ENCODE data around the gene RBMS3.
"Not testable (repeated sequence)": the region's sequence is repeated elsewhere in the genome, so short reads cannot be mapped to it uniquely, and the experiment has no call there.

Gene RBMS3

GRCh38 chr3:29473481-29474170 lies 192.8 kb downstream of the RBMS3 start:
- in situ Hi-C loops (cut with MboI; ENCODE audit: low sequenced_read_pairs), result not testable (repeated sequence)

GRCh38 chr3:29475305-29475840 lies 194.5 kb downstream of the RBMS3 start:
- in situ Hi-C loops (cut with MboI; ENCODE audit: low sequenced_read_pairs), result no loop called here

DNA sequence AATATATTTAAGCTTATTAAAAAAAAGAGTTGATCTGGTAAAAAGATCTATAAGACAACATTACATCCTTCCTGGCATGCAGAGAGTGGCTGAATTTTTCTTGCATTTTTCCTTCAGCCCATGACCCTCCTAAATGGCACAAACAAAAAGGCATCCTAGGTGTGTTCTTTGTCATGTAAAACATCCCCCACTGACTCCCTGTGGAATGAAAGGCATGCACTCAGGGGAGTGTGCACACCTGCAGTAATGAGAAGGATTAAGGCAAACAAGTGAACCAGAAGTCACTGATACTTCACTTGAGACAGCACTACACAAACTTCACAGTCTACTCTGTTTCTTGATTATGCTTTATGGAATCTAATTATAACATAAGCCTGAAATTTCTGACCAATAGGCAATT lies 195.0 kb downstream of the RBMS3 start:
- in situ Hi-C loops (cut with MboI; ENCODE audit: low sequenced_read_pairs), result no loop called here

DNA sequence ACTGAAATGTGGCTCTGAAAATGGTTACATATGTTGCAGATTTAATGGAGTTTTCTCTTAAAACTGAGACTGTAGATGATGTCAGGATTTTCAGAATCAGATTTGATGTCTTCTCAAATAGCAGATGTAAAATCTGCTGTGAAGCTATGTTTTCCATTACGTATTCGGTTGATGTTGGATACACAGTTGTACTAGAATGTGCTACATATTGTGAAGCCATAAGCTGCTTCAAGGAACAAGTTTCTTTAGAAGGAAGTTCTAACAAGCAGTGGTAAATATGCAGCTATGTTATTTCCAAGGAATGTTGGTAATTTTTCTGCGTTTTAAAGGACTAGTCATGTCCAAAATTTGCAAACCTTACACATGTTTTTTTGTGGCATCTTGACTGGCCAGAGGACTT lies 197.7 kb downstream of the RBMS3 start:
- in situ Hi-C loops (cut with MboI; ENCODE audit: low sequenced_read_pairs), result no loop called here

DNA sequence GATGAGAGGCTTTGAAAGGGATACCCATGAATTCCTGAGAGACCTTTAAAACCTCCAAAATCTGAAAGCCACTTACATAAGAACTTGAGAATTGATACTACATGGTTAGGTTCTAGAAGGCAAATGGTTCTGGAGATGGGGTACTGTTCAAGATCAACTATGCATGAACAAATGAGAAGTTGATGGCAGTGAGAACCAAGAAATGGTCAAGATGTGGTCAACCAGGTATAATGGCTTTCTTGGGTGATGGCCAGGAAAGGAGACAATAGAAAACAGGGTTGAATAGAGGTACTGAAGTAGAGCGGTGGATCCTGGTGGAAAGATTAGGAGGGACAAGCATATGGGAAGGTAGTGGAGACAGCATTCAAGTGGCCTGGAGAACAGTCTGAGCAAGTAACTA lies 200.4 kb downstream of the RBMS3 start:
- in situ Hi-C loops (cut with MboI; ENCODE audit: low sequenced_read_pairs), result no loop called here

DNA sequence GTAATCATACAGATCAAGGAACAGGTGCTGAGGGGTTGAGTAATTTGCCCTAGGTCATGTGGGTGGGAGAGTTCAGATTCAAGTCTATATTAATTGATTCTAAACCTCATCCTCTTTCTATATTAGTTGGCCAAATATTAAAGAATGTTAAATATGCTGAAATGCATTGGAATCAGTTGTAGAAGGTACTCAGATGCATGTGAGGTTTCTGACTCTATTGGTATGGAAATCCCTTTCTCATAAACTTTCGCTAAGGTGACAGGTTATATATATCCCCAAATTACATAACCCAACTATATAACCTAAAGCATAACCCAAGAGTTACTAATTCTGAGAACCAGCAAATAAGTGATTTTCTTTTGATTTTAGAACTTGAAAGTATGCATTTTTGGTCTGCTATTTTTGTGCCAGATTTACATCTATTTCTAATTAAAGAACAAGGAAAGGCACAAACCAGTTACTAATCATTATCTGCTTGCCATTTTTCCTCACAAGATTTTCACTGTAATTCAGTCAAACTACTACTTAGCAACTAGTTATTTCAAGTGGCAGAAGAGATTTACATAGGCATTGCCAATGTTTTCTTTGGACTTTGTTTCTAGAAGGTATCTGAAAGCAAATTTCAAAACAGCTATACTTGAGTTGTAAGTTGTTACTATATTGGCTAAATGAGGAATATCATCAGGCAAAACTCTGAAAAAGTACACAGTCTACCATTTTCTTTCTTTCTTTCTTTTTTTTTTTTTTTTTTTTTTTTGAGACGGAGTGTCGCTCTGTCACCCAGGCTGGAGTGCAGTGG lies 201.3 kb downstream of the RBMS3 start:
- in situ Hi-C loops (cut with MboI; ENCODE audit: low sequenced_read_pairs), result no loop called here

DNA sequence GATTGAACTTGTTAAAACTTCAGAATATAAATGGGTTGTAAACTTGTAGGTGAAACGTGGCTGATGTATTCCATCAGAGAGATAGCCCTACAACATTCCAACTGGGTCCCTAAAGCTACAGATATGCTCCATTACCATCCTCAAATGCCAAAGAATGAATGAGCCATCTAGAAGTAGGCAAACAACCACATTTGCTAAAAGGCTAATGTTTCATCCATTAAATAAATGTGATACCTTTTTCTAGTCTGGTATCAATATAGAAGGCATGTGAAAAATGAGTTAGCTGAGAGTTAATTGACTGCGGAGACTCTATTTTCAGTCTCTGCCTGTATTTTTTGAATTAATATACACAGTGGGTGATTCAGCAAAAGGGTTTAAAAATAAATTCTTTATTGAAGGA lies 203.8 kb downstream of the RBMS3 start:
- in situ Hi-C loops (cut with MboI; ENCODE audit: low sequenced_read_pairs), result no loop called here

- in situ Hi-C loops (cut with MboI; ENCODE audit: low sequenced_read_pairs), result no loop called here
Measured at GRCh38 chr3:29486096-29486495, 205.2 kb downstream of the RBMS3 start.

- in situ Hi-C loops (cut with MboI; ENCODE audit: low sequenced_read_pairs), result no loop called here
Measured at GRCh38 chr3:29486917-29487316, 206.0 kb downstream of the RBMS3 start.

GRCh38 chr3:29488922-29489321 lies 208.1 kb downstream of the RBMS3 start:
- in situ Hi-C loops (cut with MboI; ENCODE audit: low sequenced_read_pairs), result no loop called here

DNA sequence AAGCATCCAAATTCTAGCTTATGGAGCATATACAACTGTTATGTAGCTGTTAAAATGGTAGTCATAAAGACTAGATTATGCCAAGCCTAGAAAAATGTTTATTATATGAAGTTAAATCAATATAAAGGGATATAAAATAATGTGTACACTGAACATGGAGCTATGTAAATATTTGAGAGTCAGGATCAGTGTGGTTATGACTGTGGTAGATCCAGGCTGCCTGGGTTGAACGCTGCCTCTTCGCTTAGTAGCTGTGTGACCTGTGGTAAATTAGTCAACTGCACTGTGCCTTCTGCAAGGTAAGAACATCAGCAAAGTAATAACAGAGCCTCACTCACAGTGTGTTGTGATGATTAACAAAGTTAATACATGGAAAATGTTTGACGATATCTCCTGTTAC lies 212.2 kb downstream of the RBMS3 start:
- in situ Hi-C loops (cut with MboI; ENCODE audit: low sequenced_read_pairs), result no loop called here

DNA sequence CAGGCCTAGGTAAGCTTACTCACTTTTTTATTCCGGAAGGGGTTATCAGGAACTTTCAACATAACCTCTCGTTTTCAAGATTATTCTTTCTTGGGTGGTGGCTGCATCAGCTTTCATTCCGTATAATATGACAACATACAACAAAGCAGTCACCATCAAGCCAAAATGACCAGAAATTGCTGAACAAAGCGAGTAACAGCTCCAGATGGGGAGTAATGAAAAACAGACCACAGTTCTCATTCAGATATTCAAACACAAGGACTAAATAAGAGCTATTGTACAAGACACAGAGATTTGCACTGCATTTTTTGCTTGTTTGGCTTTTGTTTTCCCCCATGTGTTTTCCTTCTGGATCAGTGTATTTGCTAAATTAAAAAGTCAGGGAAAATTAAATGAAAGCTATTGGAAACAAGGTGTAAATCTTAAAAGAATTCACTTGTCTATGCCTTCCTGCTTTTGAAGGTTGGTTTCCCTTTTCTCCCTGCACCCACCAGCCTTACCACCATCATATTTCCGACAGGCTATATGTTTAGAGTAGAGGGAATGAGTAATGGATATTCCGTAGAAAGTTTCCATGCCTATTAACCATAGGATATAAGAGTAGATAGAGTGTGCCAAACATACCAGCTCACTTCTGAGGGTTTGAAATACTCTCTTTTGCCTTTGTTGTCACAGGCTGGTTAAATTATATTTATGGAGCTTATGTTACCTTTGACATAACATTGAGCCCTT lies 213.6 kb downstream of the RBMS3 start:
- in situ Hi-C loops (cut with MboI; ENCODE audit: low sequenced_read_pairs), result no loop called here

DNA sequence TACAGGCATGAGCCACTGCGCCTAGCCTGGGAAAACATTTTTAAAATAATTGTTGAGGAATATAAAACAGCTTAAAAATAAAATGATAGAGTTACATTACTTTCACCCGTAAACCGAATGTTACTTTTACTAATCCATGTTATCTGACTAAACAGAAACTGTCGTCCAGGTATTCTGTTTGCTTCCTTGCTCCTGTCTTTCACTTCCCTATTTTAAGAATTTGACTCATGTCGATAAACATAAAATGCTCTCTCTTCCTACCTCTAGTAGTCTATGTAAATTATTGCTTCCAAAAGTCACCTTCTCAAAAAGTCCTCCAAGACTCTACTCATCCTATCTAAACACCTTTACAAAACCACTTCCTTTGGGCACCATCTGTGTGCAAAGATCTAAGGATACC lies 216.4 kb downstream of the RBMS3 start:
- in situ Hi-C loops (cut with MboI; ENCODE audit: low sequenced_read_pairs), result no loop called here

- in situ Hi-C loops (cut with MboI; ENCODE audit: low sequenced_read_pairs), result no loop called here
Measured at GRCh38 chr3:29502771-29503170, 221.9 kb downstream of the RBMS3 start.

- in situ Hi-C loops (cut with MboI; ENCODE audit: low sequenced_read_pairs), result no loop called here
Measured at GRCh38 chr3:29503314-29503713, 222.4 kb downstream of the RBMS3 start.

GRCh38 chr3:29503958-29504357 lies 223.1 kb downstream of the RBMS3 start:
- in situ Hi-C loops (cut with MboI; ENCODE audit: low sequenced_read_pairs), result no loop called here

DNA sequence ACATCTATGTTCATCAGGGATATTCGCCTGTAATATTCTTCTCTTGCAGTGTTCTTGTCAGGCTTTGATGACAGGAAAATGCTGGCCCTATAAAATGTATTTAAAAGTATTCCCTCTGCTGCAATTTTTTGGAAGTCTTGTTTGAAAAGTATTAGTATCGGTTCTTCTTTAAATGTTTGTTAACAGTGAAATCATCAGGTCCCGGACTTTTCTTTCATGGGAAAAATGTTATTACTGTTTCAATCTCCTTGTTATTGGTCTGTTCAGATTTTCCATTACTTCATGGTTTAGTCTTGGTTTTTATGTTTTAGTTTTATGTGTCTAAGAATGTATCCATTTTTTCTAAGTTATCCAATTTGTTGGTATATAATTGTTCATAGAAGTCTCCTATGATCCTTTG lies 225.6 kb downstream of the RBMS3 start:
- in situ Hi-C loops (cut with MboI; ENCODE audit: low sequenced_read_pairs), result no loop called here

- in situ Hi-C loops (cut with MboI; ENCODE audit: low sequenced_read_pairs), result no loop called here
Measured at GRCh38 chr3:29511701-29512100, 230.8 kb downstream of the RBMS3 start.

DNA sequence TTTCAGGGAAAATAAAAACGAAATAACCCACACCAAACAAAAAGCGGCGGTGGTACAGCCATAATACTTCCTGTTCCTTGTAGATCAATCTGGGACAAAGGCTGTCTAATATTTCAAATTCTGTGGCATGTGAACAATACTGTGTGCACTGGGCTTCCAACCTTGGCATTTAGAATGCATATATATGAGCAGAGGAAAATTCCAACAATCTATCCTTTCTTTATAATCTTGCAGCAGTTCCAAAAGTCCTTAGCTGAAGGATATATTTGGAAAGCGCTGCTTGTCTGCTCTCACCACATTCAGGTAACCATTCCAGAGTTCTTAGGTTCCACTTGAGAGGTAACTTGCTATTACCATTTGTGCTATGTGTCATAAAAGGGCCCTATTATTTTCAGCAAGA lies 231.8 kb downstream of the RBMS3 start:
- in situ Hi-C loops (cut with MboI; ENCODE audit: low sequenced_read_pairs), result no loop called here

DNA sequence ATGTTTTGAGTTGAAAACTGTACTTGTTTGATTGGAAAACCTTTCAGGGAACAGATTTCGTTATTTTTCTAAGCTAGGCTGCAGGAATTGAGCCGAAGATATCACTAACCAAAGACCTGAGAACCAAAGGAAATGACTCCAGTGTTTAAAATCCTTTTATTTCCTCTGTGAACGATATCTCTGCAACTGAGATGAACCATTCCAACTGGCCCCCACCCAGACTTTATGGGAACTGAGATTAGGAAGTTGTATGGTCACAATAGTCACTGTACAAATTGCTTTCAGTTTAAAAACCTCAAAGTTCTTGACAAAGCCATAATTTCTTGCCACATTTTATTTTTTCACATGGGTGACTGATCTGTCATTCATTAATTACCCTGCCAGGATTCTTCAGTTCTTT lies 232.4 kb downstream of the RBMS3 start:
- in situ Hi-C loops (cut with MboI; ENCODE audit: low sequenced_read_pairs), result no loop called here

DNA sequence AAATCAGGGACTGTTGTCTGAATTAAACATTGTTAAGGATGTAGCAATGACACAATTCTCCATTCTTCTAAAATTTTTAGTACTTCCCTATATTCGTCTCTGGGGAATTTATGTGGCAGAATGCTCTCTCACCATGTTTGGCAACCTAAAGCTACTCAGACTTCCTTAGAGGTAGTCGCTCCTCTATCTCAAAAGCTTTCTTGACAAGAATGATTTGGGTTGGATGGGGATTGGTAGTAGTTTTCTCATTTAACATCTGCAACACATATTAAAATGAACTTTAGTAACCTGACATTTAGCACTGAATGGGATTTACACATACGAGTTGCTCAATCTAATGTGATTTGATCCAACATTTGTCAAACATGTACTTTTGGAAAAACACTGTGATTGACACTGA lies 233.3 kb downstream of the RBMS3 start:
- in situ Hi-C loops (cut with MboI; ENCODE audit: low sequenced_read_pairs), result no loop called here

DNA sequence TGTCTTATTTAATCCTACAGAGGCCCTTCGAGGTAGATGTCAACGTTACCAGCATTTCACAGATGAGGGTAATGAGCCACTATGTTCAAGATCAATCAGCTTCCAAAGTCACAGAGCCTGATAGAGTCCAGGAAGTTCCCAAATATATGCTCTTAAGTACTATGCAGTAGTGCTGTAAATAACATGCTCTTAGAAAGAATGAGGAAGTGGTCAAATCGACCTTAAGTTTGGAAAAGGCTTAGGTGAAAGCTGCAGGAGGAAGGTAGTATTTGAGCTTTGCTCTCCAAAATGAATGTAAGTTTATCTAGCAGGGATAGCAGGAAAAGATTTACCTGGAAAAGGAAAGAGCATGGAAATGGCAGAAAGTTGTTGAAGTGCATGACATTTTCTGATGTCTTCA lies 234.0 kb downstream of the RBMS3 start:
- in situ Hi-C loops (cut with MboI; ENCODE audit: low sequenced_read_pairs), result no loop called here

Data from HL-60/S4 treated with retinoic acid at 250 ng/mL for 4 days and 3 days (cell line).